T-helper 2 cell treated with Interferon-gamma antibody and Interleukin-4, amounts not matched to agents 5 μg/mL and 100 μg/mL, for 36 hours (primary cell): ENCODE data around the gene PDIA2.

ENCODE experiments used
- DNase-seq: peaks from one replicate; pipeline ENCODE4 v3.0.0; 2021; ENCODE audit warnings: low spot score
- H3K27ac Mint-ChIP-seq: one replicate; pipeline ENCODE4 v1.8.0; 2021; ENCODE audit warnings: mild to moderate bottlenecking, mixed read lengths
- H3K27me3 Mint-ChIP-seq: one replicate; pipeline ENCODE4 v1.8.0; 2021; ENCODE audit warnings: low read depth, mixed read lengths
- H3K36me3 Mint-ChIP-seq: one replicate; pipeline ENCODE4 v1.8.0; 2021; ENCODE audit warnings: low read depth, mixed read lengths
- H3K4me1 Mint-ChIP-seq: one replicate; pipeline ENCODE4 v1.8.0; 2021; ENCODE audit warnings: low read depth, mixed read lengths
- H3K4me3 Mint-ChIP-seq: one replicate; pipeline ENCODE4 v1.8.0; 2022; ENCODE audit warnings: mild to moderate bottlenecking, moderate library complexity, mixed read lengths
- H3K9me3 Mint-ChIP-seq: one replicate; pipeline ENCODE4 v1.8.0; 2021; ENCODE audit warnings: mixed read lengths

The PDIA2 gene

GRCh38 chr16:290681-291405 lies 7.9 kb downstream of the PDIA2 start:
- no peak for DNase-seq
- H3K4me1 Mint-ChIP-seq, result no peaks in the 10 kb centered on the region
- no peak overlapping the region for H3K4me3 Mint-ChIP-seq
- no peaks in the 10 kb centered on the region for H3K9me3 Mint-ChIP-seq
- H3K36me3 Mint-ChIP-seq, result peaks cover 15% of the 10 kb centered on the region
- H3K27me3 Mint-ChIP-seq, result no peaks in the 10 kb centered on the region
- H3K27ac Mint-ChIP-seq, result no peak overlapping the region

DNA sequence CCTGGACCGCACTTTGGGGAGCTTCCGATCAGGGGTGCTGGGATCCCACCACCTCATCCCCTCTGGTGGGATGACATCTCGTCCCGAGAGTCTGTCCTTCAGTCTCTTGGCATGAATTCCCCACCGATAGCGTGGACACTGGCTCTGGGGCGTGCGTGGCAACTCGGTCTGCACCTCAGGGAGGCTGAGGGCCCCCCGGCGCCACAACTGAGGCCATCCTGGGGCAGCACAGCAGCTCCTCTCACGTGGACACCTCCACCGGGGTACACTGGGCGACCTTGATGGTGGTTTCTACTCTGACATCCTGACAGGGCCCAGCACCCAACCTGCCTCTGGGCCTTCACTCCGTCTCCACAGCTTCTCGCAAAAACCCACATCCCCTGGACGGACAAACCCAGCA lies 8.6 kb downstream of the PDIA2 start:
- DNase-seq, result no peak

DNA sequence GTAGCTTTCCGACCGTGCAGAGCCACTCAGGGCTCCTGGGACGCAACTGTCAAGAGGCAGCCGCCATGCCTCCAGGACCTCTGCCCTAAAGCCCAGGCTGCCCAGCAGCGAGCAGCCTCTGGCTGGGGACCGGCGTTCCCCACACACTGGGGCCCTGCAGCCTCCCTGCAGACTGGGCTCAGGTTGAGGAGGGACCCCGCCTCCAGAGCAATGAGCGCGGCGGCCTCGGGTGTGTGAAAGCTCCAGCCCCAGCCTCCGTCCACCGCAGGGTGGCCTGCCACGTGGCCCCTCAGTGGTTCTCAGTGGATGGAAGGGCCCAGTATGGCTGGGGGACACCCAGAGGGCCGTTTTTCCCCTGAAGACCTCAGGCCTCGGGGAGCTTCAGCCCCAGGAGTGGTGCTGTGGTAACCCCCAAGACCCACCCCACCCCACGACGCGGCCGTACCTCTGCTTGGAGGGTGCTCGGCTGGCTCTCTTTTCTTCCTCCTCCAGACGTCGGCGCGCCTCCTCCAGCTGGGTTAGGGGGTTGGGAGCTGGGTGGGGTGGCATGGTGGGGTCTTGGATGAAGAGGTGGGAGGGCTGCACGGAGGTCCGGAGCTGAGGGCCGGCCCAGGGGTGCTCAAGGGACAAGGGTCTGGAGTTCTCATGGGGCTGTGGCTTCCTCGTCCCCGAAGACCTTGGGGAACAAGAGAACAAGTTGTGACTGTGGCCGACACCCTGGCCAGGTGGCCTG lies 10.2 kb downstream of the PDIA2 start:
- H3K27me3 Mint-ChIP-seq, result no peaks in the 10 kb centered on the region

More for the DNA sequence above, 8.6 kb downstream of the PDIA2 start:
- H3K4me1 Mint-ChIP-seq, result no peaks in the 10 kb centered on the region
- H3K27ac Mint-ChIP-seq, result no peak overlapping the region
- no peaks in the 10 kb centered on the region for H3K27me3 Mint-ChIP-seq
- H3K4me3 Mint-ChIP-seq, result no peak overlapping the region
- no peaks in the 10 kb centered on the region for H3K9me3 Mint-ChIP-seq
- peaks cover 15% of the 10 kb centered on the region for H3K36me3 Mint-ChIP-seq

DNA sequence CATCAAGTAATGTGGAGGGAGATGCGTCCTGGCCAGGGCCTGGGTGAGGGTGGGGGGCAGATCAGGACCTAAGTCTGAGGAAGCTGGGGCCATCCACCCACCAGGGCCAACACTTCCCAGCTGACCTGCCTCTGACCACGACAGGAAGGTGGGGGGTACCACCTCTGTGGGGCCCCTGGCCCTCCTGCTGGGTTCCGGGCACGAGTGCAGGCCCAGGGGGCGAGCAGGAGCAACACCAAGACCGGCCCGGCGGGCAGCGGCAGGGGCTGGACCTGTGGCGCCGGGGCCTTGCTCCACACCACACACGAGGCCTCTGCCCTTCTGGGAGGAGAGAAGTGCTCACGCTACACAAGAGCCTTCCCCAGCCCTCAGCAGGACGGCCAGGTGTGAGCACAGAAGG lies 13.3 kb downstream of the PDIA2 start:
- Mint-ChIP-seq H3K27ac (no peak overlapping the region), H3K4me3 (no peak overlapping the region), H3K9me3 (no peaks in the 10 kb centered on the region), H3K27me3 (no peaks in the 10 kb centered on the region), H3K4me1 (no peaks in the 10 kb centered on the region), H3K36me3 (peaks cover 9% of the 10 kb centered on the region)
- no peak for DNase-seq

More for the DNA sequence above, 10.2 kb downstream of the PDIA2 start:
- no peaks in the 10 kb centered on the region for H3K4me1 Mint-ChIP-seq
- peaks cover 10% of the 10 kb centered on the region for H3K36me3 Mint-ChIP-seq
- DNase-seq, result no peak
- no peak overlapping the region for H3K27ac Mint-ChIP-seq
- no peak overlapping the region for H3K4me3 Mint-ChIP-seq
- H3K9me3 Mint-ChIP-seq, result no peaks in the 10 kb centered on the region

DNA sequence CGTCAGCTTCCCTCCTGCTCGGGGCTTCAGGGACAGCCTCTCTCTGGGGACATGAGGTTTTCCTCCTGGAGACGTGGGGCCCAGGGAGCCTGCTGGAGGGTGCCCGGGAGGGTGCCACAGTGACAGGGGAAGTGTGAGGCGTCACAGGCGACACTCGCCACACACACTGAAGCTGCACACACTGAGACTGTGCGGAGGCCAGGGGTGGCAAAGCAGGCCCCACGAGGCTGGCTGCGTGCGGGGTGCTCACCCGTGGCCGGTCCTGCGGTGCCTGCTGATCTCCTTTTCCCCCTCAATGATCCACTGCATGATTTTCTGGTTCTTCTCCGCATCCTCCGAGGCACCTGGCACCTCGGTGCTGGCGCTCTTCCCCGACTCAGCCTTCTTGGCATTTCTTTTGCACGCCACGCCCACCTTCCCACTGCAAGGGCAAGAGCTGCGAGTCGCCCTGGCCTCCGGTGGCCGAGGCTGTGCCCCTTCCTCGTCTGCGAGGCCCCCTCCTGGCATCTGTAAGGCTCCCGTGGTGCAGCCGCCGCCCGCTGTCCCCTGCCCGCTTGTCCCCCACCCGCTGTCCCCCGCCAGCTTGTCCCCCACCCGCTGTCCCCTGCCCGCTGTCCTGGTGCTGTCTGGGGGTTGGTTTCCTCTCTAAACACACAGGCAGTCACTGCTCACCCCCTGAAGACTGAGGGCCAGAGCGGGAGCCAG lies 14.0 kb downstream of the PDIA2 start:
- no peak for DNase-seq
- no peaks in the 10 kb centered on the region for H3K9me3 Mint-ChIP-seq
- no peak overlapping the region for H3K4me3 Mint-ChIP-seq
- no peaks in the 10 kb centered on the region for H3K4me1 Mint-ChIP-seq
- no peaks in the 10 kb centered on the region for H3K27me3 Mint-ChIP-seq
- H3K36me3 Mint-ChIP-seq, result peaks cover 4% of the 10 kb centered on the region
- H3K27ac Mint-ChIP-seq, result no peak overlapping the region

DNA sequence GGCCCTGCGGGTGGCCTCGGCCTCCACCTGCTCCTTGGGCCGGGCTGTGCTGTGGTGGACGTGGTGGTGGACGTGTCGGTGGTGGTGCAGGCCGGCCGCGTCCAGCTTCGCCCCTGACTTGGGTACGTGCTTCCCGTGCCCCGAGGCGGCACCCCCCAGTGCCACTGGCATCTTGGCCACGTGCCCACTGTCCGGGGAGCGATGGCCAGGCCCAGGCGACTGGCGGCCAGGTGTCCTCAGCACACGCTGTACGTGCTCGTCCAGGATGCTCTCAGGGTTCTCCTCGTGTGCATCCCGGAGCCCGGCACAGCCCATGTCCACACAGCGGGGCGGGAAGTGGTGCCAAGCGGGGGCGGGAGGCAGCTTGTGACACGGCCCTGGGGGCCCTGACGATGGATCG lies 14.9 kb downstream of the PDIA2 start:
- no peak for DNase-seq
- Mint-ChIP-seq H3K36me3 (peaks cover 1% of the 10 kb centered on the region), H3K27me3 (no peaks in the 10 kb centered on the region), H3K4me1 (no peaks in the 10 kb centered on the region), H3K4me3 (no peak overlapping the region), H3K9me3 (no peaks in the 10 kb centered on the region), H3K27ac (no peak overlapping the region)

DNA sequence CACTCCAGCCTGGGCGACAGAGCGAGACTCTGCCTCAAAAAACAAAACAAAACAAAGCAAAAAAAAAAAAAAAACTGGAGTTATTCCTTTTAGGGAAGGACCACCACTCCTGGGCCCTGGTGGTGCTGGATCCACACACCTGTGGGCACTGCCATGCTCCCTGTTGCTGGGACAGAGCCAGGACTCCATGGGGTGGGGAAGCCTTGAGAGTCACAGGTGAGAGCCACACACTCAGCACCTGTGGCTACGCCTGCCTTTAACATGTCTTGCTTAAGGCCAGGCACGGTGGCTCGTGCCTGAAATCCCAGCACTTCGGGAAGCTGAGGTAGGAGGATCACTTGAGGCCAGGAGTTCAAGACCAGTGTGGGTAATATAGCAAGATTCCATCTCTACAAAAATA lies 18.3 kb downstream of the PDIA2 start:
- no peak for DNase-seq
- H3K4me1 Mint-ChIP-seq, result no peaks in the 10 kb centered on the region
- H3K4me3 Mint-ChIP-seq, result no peak overlapping the region
- peaks cover 4% of the 10 kb centered on the region for H3K36me3 Mint-ChIP-seq
- H3K9me3 Mint-ChIP-seq, result no peaks in the 10 kb centered on the region
- no peak overlapping the region for H3K27ac Mint-ChIP-seq
- no peaks in the 10 kb centered on the region for H3K27me3 Mint-ChIP-seq

DNA sequence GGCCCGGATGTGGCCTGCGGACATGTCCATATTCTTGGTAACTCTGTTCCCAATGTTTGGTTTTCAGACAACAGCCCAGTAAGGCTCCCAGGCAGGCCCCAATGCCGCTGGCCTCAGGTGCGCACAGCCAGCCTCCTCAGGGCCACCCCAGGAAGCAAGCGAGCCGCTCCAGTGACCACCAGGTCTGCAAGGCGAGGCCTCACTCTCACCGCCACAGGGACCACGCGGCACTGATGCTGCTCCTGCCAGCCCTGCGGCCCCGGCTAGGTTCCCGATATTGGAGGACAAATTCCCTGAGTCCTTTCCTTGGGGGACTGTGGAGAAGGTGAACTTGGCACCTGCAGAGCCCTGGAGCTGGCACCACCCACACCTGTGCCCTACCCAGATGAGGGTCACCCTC lies 19.0 kb downstream of the PDIA2 start:
- no peaks in the 10 kb centered on the region for H3K27me3 Mint-ChIP-seq
- no peaks in the 10 kb centered on the region for H3K4me1 Mint-ChIP-seq
- peaks cover 8% of the 10 kb centered on the region for H3K36me3 Mint-ChIP-seq

GRCh38 chr16:303760-304505 lies 21.0 kb downstream of the PDIA2 start:
- H3K27ac Mint-ChIP-seq, result no peak overlapping the region
- no peaks in the 10 kb centered on the region for H3K27me3 Mint-ChIP-seq
- no peak overlapping the region for H3K4me3 Mint-ChIP-seq

More for the DNA sequence above, 19.0 kb downstream of the PDIA2 start:
- no peak overlapping the region for H3K27ac Mint-ChIP-seq
- H3K9me3 Mint-ChIP-seq, result no peaks in the 10 kb centered on the region
- no peak overlapping the region for H3K4me3 Mint-ChIP-seq
- no peak for DNase-seq

DNA sequence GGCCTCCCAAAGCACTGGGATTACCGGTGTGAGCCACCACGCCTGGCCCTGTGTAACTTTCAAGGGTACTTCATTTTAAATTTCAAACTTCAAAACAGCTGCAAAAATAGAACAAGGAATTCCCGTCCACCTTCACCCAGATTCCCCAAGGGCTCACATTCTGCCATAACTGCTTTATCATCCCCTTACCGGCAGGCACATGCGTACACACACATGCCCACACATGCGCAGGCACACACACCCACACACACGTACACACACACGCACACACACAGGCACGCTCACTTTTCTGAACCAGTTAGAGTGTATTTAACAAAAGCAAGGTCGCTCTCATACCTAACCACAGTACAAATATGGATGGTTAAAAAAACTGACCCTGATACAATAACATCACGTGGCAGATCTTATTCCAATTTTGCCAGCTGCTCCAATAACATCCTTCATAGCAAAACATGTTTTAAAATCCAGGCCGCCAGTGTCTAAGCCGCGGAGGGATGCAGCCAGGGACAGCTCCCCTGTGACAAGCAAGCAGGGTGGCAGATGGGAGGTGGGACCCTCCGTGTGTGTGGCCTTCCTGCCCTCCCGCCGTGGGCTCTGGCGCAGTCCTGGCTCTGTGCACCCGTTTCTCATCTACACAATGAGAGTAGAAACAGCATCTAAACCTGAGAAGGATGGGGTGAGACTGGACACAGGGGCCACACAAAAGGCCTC lies 23.1 kb downstream of the PDIA2 start:
- Mint-ChIP-seq H3K4me1 (peaks cover 6% of the 10 kb centered on the region), H3K4me3 (no peak overlapping the region), H3K36me3 (peaks cover 17% of the 10 kb centered on the region), H3K27me3 (no peaks in the 10 kb centered on the region), H3K27ac (no peak overlapping the region), H3K9me3 (no peaks in the 10 kb centered on the region)
- no peak for DNase-seq

More at GRCh38 chr16:303760-304505, 21.0 kb downstream of the PDIA2 start:
- no peak for DNase-seq
- Mint-ChIP-seq H3K4me1 (no peaks in the 10 kb centered on the region), H3K36me3 (peaks cover 11% of the 10 kb centered on the region), H3K9me3 (no peaks in the 10 kb centered on the region)

DNA sequence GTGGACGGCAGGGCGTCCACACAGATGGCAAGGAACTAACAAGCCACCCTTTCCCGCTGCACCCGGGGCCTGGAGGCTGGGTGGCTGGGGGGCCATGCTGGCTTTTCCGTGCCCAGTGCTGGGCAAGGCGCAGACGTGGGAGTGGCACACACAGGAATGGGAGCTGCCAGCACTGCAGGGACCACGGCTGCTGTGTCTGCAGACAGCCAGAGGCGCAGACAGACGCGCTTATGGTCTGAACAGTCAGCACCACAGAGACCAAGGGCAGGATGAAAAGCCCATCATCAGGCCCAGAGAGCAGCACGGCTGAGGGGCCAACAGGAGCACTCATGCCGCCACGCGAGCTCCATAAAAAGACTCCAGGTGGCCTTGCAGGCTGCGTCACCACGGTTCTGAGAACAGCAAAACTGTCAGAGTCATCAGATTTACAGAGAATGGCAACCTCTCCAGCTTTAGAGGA lies 24.0 kb downstream of the PDIA2 start:
- Mint-ChIP-seq H3K4me1 (peaks cover 6% of the 10 kb centered on the region), H3K9me3 (no peaks in the 10 kb centered on the region), H3K36me3 (peaks cover 17% of the 10 kb centered on the region), H3K27me3 (no peaks in the 10 kb centered on the region), H3K27ac (no peak overlapping the region), H3K4me3 (no peak overlapping the region)
- no peak for DNase-seq

GRCh38 chr16:307691-308312 lies 24.8 kb downstream of the PDIA2 start:
- Mint-ChIP-seq H3K4me1 (peaks cover 6% of the 10 kb centered on the region), H3K4me3 (no peak overlapping the region), H3K9me3 (no peaks in the 10 kb centered on the region), H3K36me3 (peaks cover 22% of the 10 kb centered on the region), H3K27ac (no peak overlapping the region), H3K27me3 (no peaks in the 10 kb centered on the region)
- DNase-seq, result no peak

DNA sequence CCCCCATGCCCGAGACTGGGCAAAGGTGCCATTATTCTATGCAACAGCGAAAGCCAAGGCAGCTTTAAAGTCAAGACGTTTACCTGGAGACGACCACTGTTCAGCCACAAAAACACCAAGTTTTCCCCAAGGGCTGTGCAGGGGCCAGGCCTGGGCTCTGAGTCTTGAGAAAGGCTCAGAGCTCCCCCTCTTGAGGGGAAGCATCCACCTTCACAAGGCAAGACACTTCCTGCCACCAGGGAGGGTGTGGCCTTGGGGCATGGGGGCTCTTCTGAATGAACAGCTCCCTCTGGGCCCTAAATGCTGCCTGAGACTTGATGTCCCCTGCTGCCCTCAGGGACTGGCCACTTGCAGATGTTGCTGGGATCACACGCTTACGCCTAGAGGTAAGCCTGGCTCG lies 26.5 kb downstream of the PDIA2 start:
- Mint-ChIP-seq H3K27me3 (no peaks in the 10 kb centered on the region), H3K4me3 (no peak overlapping the region), H3K4me1 (peaks cover 6% of the 10 kb centered on the region), H3K36me3 (peaks cover 25% of the 10 kb centered on the region), H3K9me3 (no peaks in the 10 kb centered on the region), H3K27ac (no peak overlapping the region)
- no peak for DNase-seq
